H9 (cell line): Measurements from ENCODE around the gene CDC37L1. TPM values are rescaled to one million over a fixed set of nuclear protein-coding genes. Genes with fewer than 3 reads are reported as not detected.

Experiments used
- DNase-seq: peaks from one replicate; pipeline ENCODE4 v3.0.0-alpha.2; 2017
- H2AFZ ChIP-seq: one replicate; pipeline ENCODE4 v1.6.1; 2013; ENCODE audit warnings: mild to moderate bottlenecking, low read length, control low read depth, moderate library complexity
- H2AK5ac ChIP-seq: 2 replicates; pipeline ENCODE4 v1.6.1; 2013; ENCODE audit warnings: low read length, control low read depth, mixed read lengths; ENCODE audit not compliant: insufficient read length
- H2BK120ac ChIP-seq: one replicate; pipeline ENCODE4 v1.6.1; 2013; ENCODE audit warnings: low read depth, mild to moderate bottlenecking, low read length, control low read depth, inconsistent platforms; ENCODE audit not compliant: poor library complexity, severe bottlenecking
- H2BK12ac ChIP-seq: 2 replicates; pipeline ENCODE4 v1.6.1; 2013; ENCODE audit warnings: low read length, control low read depth, mixed read lengths, low read depth; ENCODE audit not compliant: insufficient read length
- H2BK15ac ChIP-seq: 2 replicates; pipeline ENCODE4 v1.6.1; 2013; ENCODE audit warnings: low read depth, low read length, control low read depth
- H2BK20ac ChIP-seq: one replicate; pipeline ENCODE4 v1.6.1; 2013; ENCODE audit warnings: low read depth, mild to moderate bottlenecking, low read length, control low read depth, inconsistent platforms; ENCODE audit not compliant: poor library complexity, severe bottlenecking
- H2BK5ac ChIP-seq: 2 replicates; pipeline ENCODE4 v1.6.1; 2013; ENCODE audit warnings: low read length, control low read depth, mixed read lengths; ENCODE audit not compliant: insufficient read length
- H3K14ac ChIP-seq: 2 replicates; pipeline ENCODE4 v1.6.1; 2013; ENCODE audit warnings: low read length, control low read depth; ENCODE audit not compliant: insufficient read depth
- H3K18ac ChIP-seq: 2 replicates; pipeline ENCODE4 v1.6.1; 2013; ENCODE audit warnings: low read depth, mild to moderate bottlenecking, mixed read lengths, low read length, control low read depth; ENCODE audit not compliant: insufficient read length
- H3K23ac ChIP-seq: 2 replicates; pipeline ENCODE4 v1.6.1; 2013; ENCODE audit warnings: low read length, control low read depth, mixed read lengths, low read depth; ENCODE audit not compliant: insufficient read length
- H3K23me2 ChIP-seq: 2 replicates; pipeline ENCODE4 v1.6.1; 2013; ENCODE audit warnings: low read depth, mild to moderate bottlenecking, mixed read lengths, low read length, control low read depth; ENCODE audit not compliant: insufficient read length, poor library complexity, severe bottlenecking
- H3K27ac ChIP-seq: 2 replicates; pipeline ENCODE4 v1.5.1; 2013; ENCODE audit warnings: low read length, control low read depth, mixed read lengths, low read depth; ENCODE audit not compliant: insufficient read length
- H3K27me3 ChIP-seq: 2 replicates; pipeline ENCODE4 v1.6.1; 2013; ENCODE audit warnings: low read length, control low read depth, inconsistent platforms; ENCODE audit not compliant: insufficient read depth
- H3K4ac ChIP-seq: 2 replicates; pipeline ENCODE4 v1.6.1; 2013; ENCODE audit warnings: low read depth, mild to moderate bottlenecking, control low read depth, inconsistent platforms, low read length, moderate library complexity
- H3K4me1 ChIP-seq: 2 replicates; pipeline ENCODE4 v1.6.1; 2013; ENCODE audit warnings: low read length, control low read depth, inconsistent platforms; ENCODE audit not compliant: insufficient read depth
- H3K4me2 ChIP-seq: 2 replicates; pipeline ENCODE4 v1.6.1; 2013; ENCODE audit warnings: low read length, control low read depth, mixed read lengths; ENCODE audit not compliant: insufficient read length, insufficient read depth
- H3K56ac ChIP-seq: 2 replicates; pipeline ENCODE4 v1.6.1; 2013; ENCODE audit warnings: low read depth, mild to moderate bottlenecking, mixed read lengths, low read length, control low read depth; ENCODE audit not compliant: insufficient read length
- H3K79me1 ChIP-seq: 2 replicates; pipeline ENCODE4 v1.6.1; 2013; ENCODE audit warnings: low read depth, mild to moderate bottlenecking, moderate library complexity, low read length, control low read depth, inconsistent platforms; ENCODE audit not compliant: insufficient read depth, poor library complexity, severe bottlenecking
- H3K79me2 ChIP-seq: 2 replicates; pipeline ENCODE4 v1.6.1; 2013; ENCODE audit warnings: low read length, control low read depth, inconsistent platforms; ENCODE audit not compliant: insufficient read depth
- H3K9ac ChIP-seq: 2 replicates; pipeline ENCODE4 v1.6.1; 2013; ENCODE audit warnings: low read length, control low read depth, mixed read lengths; ENCODE audit not compliant: insufficient read length; ENCODE audit errors: extremely low read depth
- H3K9me3 ChIP-seq: one replicate; pipeline ENCODE4 v1.6.1; 2013; ENCODE audit warnings: low read depth, low read length, inconsistent platforms; ENCODE audit not compliant: control insufficient read depth
- H3T11ph ChIP-seq: one replicate; pipeline ENCODE4 v1.6.1; 2013; ENCODE audit warnings: mild to moderate bottlenecking, low read length, control low read depth, inconsistent platforms
- H4K20me1 ChIP-seq: one replicate; pipeline ENCODE4 v1.6.1; 2013; ENCODE audit not compliant: control insufficient read depth, insufficient read length, insufficient read depth
- H4K5ac ChIP-seq: 2 replicates; pipeline ENCODE4 v1.6.1; 2013; ENCODE audit warnings: low read depth, mild to moderate bottlenecking, mixed read lengths, low read length, control low read depth; ENCODE audit not compliant: insufficient read length
- H4K8ac ChIP-seq: replicated peaks from 2 replicates; pipeline ENCODE4 v1.6.1; 2013; ENCODE audit warnings: low read length, control low read depth, mixed read lengths, low read depth; ENCODE audit not compliant: insufficient read length
- H4K91ac ChIP-seq: 2 replicates; pipeline ENCODE4 v1.6.1; 2013; ENCODE audit warnings: low read depth, mild to moderate bottlenecking, moderate library complexity, mixed read lengths, low read length, control low read depth; ENCODE audit not compliant: insufficient read length
- H3K27ac Mint-ChIP-seq, 3 experiments: 2 replicates in 2 of 3; 3 replicates in 1 of 3; pipeline ENCODE4 v1.8.0; 2020 to 2021; ENCODE audit warnings: mixed read lengths in 3 of 3, mild to moderate bottlenecking in 1 of 3, moderate library complexity in 1 of 3
- H3K27me3 Mint-ChIP-seq: 2 replicates; pipeline ENCODE4 v1.8.0; 2021; ENCODE audit warnings: low read depth, mild to moderate bottlenecking, moderate library complexity, mixed read lengths
- H3K36me3 Mint-ChIP-seq, 3 experiments: 2 replicates in 2 of 3; 3 replicates in 1 of 3; pipeline ENCODE4 v1.8.0; 2020 to 2021; ENCODE audit warnings: low read depth in 3 of 3, mixed read lengths in 3 of 3; ENCODE audit not compliant: insufficient read depth in 1 of 3
- H3K4me1 Mint-ChIP-seq, 2 experiments: 2 replicates each; pipeline ENCODE4 v1.8.0; 2020; ENCODE audit warnings: mixed read lengths in 2 of 2
- H3K4me3 Mint-ChIP-seq, 2 experiments: 2 replicates in 1 of 2; 3 replicates in 1 of 2; pipeline ENCODE4 v1.8.0; 2020 to 2021; ENCODE audit warnings: mild to moderate bottlenecking in 2 of 2, mixed read lengths in 2 of 2, moderate library complexity in 1 of 2
- H3K9me3 Mint-ChIP-seq, 2 experiments: 2 replicates in 1 of 2; 3 replicates in 1 of 2; pipeline ENCODE4 v1.8.0; 2020; ENCODE audit warnings: mild to moderate bottlenecking in 2 of 2, mixed read lengths in 2 of 2, moderate library complexity in 1 of 2
- WGBS: extraction: QIAGEN DNeasy Blood & Tissue Kit; methylation state at CpG from one replicate; pipeline ENCODE4 v1.1.7; 2013; ENCODE audit warnings: missing lambda C conversion rate, low lambda C conversion rate, mixed read lengths; ENCODE audit not compliant: insufficient read length; ENCODE audit errors: extremely low coverage; 5-methylcytosine and 5-hydroxymethylcytosine counted together
- total RNA-seq: library from RNA; stranded (reverse); gene quantifications from 2 replicates; pipeline ENCODE4 v1.2.1, GENCODE V29; 2021
- TF ChIP-seq, protein P1 (sequence below): fragments of 200-600 bp; sonication (generic); conservative IDR thresholded peaks from 3 replicates; pipeline ENCODE4 v1.8.0; 2021; ENCODE audit warnings: antibody characterized with exemption, mild to moderate bottlenecking

Gene CDC37L1
- total RNA-seq, 1 experiment from 2014 or later = 17.6 TPM

- Histone ChIP-seq H2BK5ac (peak overlapping the region; percentile 78), H2BK120ac (peak overlapping the region; percentile 54), H2BK20ac (no peak overlapping the region), H3K23me2 (peaks cover 9% of the 10 kb centered on the region), H3K27me3 (no peaks in the 10 kb centered on the region), H3K27ac (peak overlapping the region; percentile 96), H3K9ac (peak overlapping the region; percentile 89), H3T11ph (no peak overlapping the region), H3K4me2 (peak overlapping the region; percentile 93), H3K14ac (peak overlapping the region; percentile 51; the same call in 1 of the 2 replicates), H3K79me2 (peaks cover 8% of the 10 kb centered on the region; the same call in 1 of the 2 replicates), H3K4me1 (no peaks in the 10 kb centered on the region; the same call in 1 of the 2 replicates), H3K56ac (peak overlapping the region; percentile 82), H4K8ac (no peak overlapping the region), H3K79me1 (no peaks in the 10 kb centered on the region), H2BK15ac (no peak overlapping the region), H3K4ac (no peak overlapping the region; the same call in 1 of the 2 replicates), H3K23ac (no peak overlapping the region), H4K20me1 (no peaks in the 10 kb centered on the region), H2BK12ac (no peak overlapping the region), H4K91ac (no peak overlapping the region), H4K5ac (peak overlapping the region; percentile 4), H2AFZ (peak overlapping the region; percentile 49), H3K18ac (peak overlapping the region; percentile 87), H3K9me3 (no peaks in the 10 kb centered on the region), H2AK5ac (no peak overlapping the region)
- H3K4me3 Mint-ChIP-seq = no peak overlapping the region
- TF ChIP-seq, protein P1, sequence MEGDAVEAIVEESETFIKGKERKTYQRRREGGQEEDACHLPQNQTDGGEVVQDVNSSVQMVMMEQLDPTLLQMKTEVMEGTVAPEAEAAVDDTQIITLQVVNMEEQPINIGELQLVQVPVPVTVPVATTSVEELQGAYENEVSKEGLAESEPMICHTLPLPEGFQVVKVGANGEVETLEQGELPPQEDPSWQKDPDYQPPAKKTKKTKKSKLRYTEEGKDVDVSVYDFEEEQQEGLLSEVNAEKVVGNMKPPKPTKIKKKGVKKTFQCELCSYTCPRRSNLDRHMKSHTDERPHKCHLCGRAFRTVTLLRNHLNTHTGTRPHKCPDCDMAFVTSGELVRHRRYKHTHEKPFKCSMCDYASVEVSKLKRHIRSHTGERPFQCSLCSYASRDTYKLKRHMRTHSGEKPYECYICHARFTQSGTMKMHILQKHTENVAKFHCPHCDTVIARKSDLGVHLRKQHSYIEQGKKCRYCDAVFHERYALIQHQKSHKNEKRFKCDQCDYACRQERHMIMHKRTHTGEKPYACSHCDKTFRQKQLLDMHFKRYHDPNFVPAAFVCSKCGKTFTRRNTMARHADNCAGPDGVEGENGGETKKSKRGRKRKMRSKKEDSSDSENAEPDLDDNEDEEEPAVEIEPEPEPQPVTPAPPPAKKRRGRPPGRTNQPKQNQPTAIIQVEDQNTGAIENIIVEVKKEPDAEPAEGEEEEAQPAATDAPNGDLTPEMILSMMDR = no peak
- no peaks in the 10 kb centered on the region for H3K9me3 Mint-ChIP-seq
- H3K27ac Mint-ChIP-seq = no peak overlapping the region
- no CpG with 5 or more reads among the region's 16 CpGs for WGBS
- no peaks in the 10 kb centered on the region; the same call in 1 of the 2 replicates for H3K27me3 Mint-ChIP-seq
- DNase-seq = no peak
- H3K36me3 Mint-ChIP-seq = no peaks in the 10 kb centered on the region
- H3K4me1 Mint-ChIP-seq = 0 out of 4 replicates have a peak, but pooled peaks cover 0 to 2% of the 10 kb centered on the region in 2 experiments
These were observed 596 bp upstream of the CDC37L1 start for GRCh38 chr9:4678679-4679267.
